ENCODE results near the gene SOX2.

DNA sequence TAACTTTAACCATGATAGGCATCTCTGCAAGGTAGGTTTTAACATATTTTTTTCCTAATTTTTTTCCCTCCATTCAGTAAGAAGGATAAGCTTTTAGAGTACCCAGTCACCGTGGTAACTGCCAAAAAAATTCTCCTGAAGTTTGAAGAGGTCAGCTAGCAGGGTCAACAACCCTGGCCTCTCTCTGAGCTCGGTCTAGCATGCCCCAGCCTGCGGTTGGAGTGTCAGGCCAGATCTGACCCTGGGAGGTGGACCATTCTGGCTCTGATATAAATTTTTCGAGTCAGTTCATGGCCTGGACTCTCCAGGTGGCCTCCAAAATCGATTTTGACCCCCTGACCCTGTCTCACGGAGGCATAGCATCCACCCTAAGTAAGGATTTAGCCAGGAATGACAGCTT lies 29.7 kb downstream of the SOX2 start:
- TF ChIP-seq, protein P1, sequence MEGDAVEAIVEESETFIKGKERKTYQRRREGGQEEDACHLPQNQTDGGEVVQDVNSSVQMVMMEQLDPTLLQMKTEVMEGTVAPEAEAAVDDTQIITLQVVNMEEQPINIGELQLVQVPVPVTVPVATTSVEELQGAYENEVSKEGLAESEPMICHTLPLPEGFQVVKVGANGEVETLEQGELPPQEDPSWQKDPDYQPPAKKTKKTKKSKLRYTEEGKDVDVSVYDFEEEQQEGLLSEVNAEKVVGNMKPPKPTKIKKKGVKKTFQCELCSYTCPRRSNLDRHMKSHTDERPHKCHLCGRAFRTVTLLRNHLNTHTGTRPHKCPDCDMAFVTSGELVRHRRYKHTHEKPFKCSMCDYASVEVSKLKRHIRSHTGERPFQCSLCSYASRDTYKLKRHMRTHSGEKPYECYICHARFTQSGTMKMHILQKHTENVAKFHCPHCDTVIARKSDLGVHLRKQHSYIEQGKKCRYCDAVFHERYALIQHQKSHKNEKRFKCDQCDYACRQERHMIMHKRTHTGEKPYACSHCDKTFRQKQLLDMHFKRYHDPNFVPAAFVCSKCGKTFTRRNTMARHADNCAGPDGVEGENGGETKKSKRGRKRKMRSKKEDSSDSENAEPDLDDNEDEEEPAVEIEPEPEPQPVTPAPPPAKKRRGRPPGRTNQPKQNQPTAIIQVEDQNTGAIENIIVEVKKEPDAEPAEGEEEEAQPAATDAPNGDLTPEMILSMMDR (IDR thresholded peaks at IDR 0.05): no peak
- no peak for TF ChIP-seq POLR2AphosphoS5 (IDR thresholded peaks at IDR 0.05; ENCODE audit: insufficient read depth in 1 of 2, low read depth in 1 of 2)
- no peak for TF ChIP-seq POLR2A (IDR thresholded peaks at IDR 0.05)
